Neuronal stem cell (in vitro differentiated cells): ENCODE results near the gene AHDC1.

Source experiments
- DNase-seq: peaks from one replicate; pipeline ENCODE4 v3.0.0-alpha.2; 2013; ENCODE audit warnings: low spot score
- H2AFZ ChIP-seq: one replicate; pipeline ENCODE4 v1.6.1; 2013; ENCODE audit warnings: mild to moderate bottlenecking, low read length, inconsistent platforms
- H2AK5ac ChIP-seq: 2 replicates; pipeline ENCODE4 v1.6.1; 2013; ENCODE audit warnings: low read depth, mild to moderate bottlenecking, inconsistent platforms, low read length, moderate library complexity, mixed read lengths
- H2BK120ac ChIP-seq: 2 replicates; pipeline ENCODE4 v1.6.1; 2013; ENCODE audit warnings: low read depth, mild to moderate bottlenecking, inconsistent platforms, low read length, moderate library complexity, mixed read lengths
- H2BK12ac ChIP-seq: one replicate; pipeline ENCODE4 v1.6.1; 2013; ENCODE audit warnings: low read length, inconsistent platforms
- H2BK15ac ChIP-seq: 2 replicates; pipeline ENCODE4 v1.6.1; 2013; ENCODE audit warnings: mild to moderate bottlenecking, low read length, inconsistent platforms, mixed read lengths
- H2BK5ac ChIP-seq: one replicate; pipeline ENCODE4 v1.6.1; 2013; ENCODE audit warnings: inconsistent platforms, mild to moderate bottlenecking, low read length, moderate library complexity
- H3K14ac ChIP-seq: one replicate; pipeline ENCODE4 v1.6.1; 2013; ENCODE audit warnings: low read length, inconsistent platforms
- H3K18ac ChIP-seq: 2 replicates; pipeline ENCODE4 v1.6.1; 2013; ENCODE audit warnings: low read length, inconsistent platforms
- H3K23ac ChIP-seq: 2 replicates; pipeline ENCODE4 v1.6.1; 2013; ENCODE audit warnings: low read depth, mild to moderate bottlenecking, mixed read lengths, low read length, inconsistent platforms; ENCODE audit not compliant: poor library complexity
- H3K27ac ChIP-seq: replicated peaks from 3 replicates; pipeline ENCODE4 v1.5.1; 2013; ENCODE audit warnings: low read length, inconsistent platforms
- H3K27me3 ChIP-seq, 3 experiments: 2 replicates each; pipeline ENCODE4 v1.6.1; 2013; ENCODE audit warnings: low read length in 3 of 3, mild to moderate bottlenecking in 2 of 3, inconsistent platforms in 1 of 3, low read depth in 1 of 3, mixed read lengths in 1 of 3, moderate library complexity in 1 of 3; ENCODE audit not compliant: control insufficient read depth in 3 of 3, insufficient read depth in 3 of 3
- H3K36me3 ChIP-seq, 2 donors: replicated peaks in 1 of 2; 2 replicates each; pipeline ENCODE4 v1.6.1; 2013; ENCODE audit warnings: low read length in 2 of 2; ENCODE audit not compliant: control insufficient read depth in 2 of 2, insufficient read depth in 2 of 2
- H3K4ac ChIP-seq: 2 replicates; pipeline ENCODE4 v1.6.1; 2013; ENCODE audit warnings: inconsistent platforms, mild to moderate bottlenecking, low read length, moderate library complexity
- H3K4me1 ChIP-seq, 2 donors: 1 replicate in 1 of 2; 2 replicates in 1 of 2; pipeline ENCODE4 v1.6.1; 2013; ENCODE audit warnings: low read length in 2 of 2, low read depth in 1 of 2; ENCODE audit not compliant: control insufficient read depth in 2 of 2, insufficient read depth in 1 of 2
- H3K4me2 ChIP-seq: one replicate; pipeline ENCODE4 v1.6.1; 2013; ENCODE audit warnings: mild to moderate bottlenecking, low read length, inconsistent platforms; ENCODE audit not compliant: insufficient read depth, poor library complexity, severe bottlenecking
- H3K4me3 ChIP-seq, 2 donors: 2 replicates each; pipeline ENCODE4 v1.5.1; 2013; ENCODE audit warnings: low read length in 2 of 2, mild to moderate bottlenecking in 2 of 2, inconsistent platforms in 1 of 2, moderate library complexity in 1 of 2
- H3K79me1 ChIP-seq: one replicate; pipeline ENCODE4 v1.6.1; 2013; ENCODE audit warnings: low read depth, mild to moderate bottlenecking, inconsistent platforms, low read length, moderate library complexity
- H3K9ac ChIP-seq: one replicate; pipeline ENCODE4 v1.6.1; 2013; ENCODE audit warnings: mild to moderate bottlenecking, low read depth, low read length, inconsistent platforms; ENCODE audit not compliant: poor library complexity
- H3K9me3 ChIP-seq, 2 donors: replicated peaks in 1 of 2; 2 replicates each; pipeline versions ENCODE3 to v1.6.1; 2013; ENCODE audit warnings: low read length in 2 of 2, mild to moderate bottlenecking in 2 of 2, inconsistent platforms in 1 of 2, low read depth in 1 of 2, mixed read lengths in 1 of 2, moderate library complexity in 1 of 2; ENCODE audit not compliant: control insufficient read depth in 2 of 2, insufficient read depth in 1 of 2
- H4K8ac ChIP-seq: one replicate; pipeline ENCODE4 v1.6.1; 2013; ENCODE audit warnings: low read depth, mild to moderate bottlenecking, inconsistent platforms, low read length, moderate library complexity
- H4K91ac ChIP-seq: one replicate; pipeline ENCODE4 v1.6.1; 2013; ENCODE audit warnings: low read length, low read depth, mild to moderate bottlenecking, inconsistent platforms; ENCODE audit not compliant: poor library complexity
- WGBS, 2 donors: extraction: QIAGEN DNeasy Blood & Tissue Kit; methylation state at CpG; one replicate each; pipeline ENCODE4 v1.1.7; 2013; ENCODE audit warnings: missing lambda C conversion rate in 2 of 2, mixed read lengths in 1 of 2; ENCODE audit not compliant: insufficient read length in 2 of 2, insufficient replicate concordance in 1 of 2; ENCODE audit errors: extremely low coverage in 2 of 2; 5-methylcytosine and 5-hydroxymethylcytosine counted together

AHDC1 gene

DNA sequence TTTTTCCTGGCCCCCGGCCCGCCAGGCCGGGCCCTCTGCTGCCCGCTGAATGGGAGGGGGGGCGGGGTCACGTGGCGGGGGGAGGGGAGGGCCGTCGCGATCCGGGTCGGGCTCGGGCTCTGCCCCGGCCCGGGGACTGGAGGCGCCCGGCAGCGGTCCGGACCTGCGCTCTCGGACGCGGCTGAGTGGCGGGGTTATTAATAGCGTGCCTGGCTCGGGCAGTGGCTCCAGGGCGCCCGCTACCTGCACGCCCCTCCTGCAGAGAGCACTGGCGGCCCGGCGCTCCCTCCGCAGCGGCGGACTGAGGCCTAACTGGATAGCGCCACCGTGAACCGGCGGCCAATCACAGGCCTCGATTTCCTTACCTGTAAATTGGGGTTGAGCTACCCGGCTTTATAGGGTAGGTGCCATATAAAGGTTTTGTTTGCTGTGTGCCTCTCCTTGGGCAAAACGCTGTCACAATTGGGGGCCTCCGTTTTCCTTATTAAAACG, 28.1 kb downstream of the AHDC1 start:
- no CpG with 5 or more reads among the region's 44 CpGs for WGBS, 2 donors
- H3K4me3 ChIP-seq: peak overlapping the region in 1 of 2 donors; percentile 67
- no peak for DNase-seq

DNA sequence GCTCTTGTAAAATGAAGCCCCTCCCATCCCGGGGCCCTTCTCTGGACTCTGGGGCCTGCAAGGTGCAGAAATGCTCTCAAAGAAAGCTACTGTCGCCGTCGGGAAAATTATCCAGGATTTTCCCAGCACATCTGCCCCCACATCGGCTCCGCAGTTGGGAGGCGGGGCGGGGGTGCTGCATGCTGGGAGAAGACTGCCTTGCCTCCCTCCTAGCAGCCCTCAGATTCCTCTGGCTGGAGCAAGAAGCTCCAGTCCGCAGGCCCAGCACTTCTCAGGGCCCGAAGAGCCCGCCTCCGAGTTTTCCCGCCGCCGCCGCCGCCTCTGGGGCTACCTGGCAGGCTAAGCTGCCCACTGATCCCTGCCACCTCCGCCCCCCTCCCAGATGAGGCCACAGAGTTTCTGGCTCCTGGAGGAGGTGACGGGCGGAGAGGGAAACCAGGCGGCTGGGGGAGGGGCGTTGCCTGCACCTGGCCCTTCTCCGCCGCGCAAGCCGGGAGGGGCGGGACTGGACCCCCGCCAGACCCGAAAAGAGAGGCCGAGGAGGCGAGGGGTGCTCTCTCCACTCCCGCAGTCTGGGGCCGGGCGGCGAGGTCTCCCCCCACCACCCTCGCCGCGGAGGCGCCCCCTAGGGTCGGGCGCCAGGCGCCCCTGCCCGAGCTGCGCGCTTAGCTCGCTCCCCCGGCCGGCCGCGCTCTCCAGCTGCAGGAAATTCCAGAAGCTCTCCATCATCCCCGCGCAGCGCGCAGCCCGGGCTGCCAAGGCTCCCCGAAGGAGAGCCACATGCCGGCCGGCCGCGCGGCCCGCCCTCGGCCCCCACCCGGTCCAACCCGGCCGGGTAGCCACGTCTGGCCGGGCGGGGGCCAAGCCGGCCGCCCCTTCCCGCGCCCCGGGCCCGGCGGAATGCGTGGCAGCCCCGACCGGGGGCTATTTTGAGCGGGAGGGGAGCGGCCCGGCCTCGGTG, 28.8 kb downstream of the AHDC1 start:
- Histone ChIP-seq H4K8ac (no peak overlapping the region), H3K4ac (peak overlapping the region; percentile 37), H2AK5ac (peak overlapping the region; percentile 91), H2BK5ac (peak overlapping the region; percentile 67), H2BK12ac (peak overlapping the region; percentile 4), H3K4me3 (peak overlapping the region in 1 of 2 donors; percentile 31), H2BK120ac (peak overlapping the region; percentile 2), H3K36me3 (no peaks in the 10 kb centered on the region), H3K23ac (no peak overlapping the region), H3K9me3 (no peaks in the 10 kb centered on the region), H3K4me2 (peak overlapping the region; percentile 70), H3K79me1 (peaks cover 9% of the 10 kb centered on the region), H4K91ac (peak overlapping the region; percentile 40), H3K14ac (no peak overlapping the region), H3K4me1 (peaks cover 52 to 66% of the 10 kb centered on the region in 2 donors), H3K27ac (peak overlapping the region; percentile 91), H2BK15ac (peak overlapping the region; percentile 0), H3K9ac (peak overlapping the region; percentile 61), H3K18ac (peak overlapping the region; percentile 89), H3K27me3 (no peaks in the 10 kb centered on the region), H2AFZ (no peak overlapping the region)
- no CpG with 5 or more reads among the region's 83 CpGs for WGBS, 2 donors
- DNase-seq: peak; percentile 77

More for the DNA sequence above, 28.1 kb downstream of the AHDC1 start:
- Histone ChIP-seq H3K18ac (no peak overlapping the region), H2BK15ac (no peak overlapping the region), H2BK12ac (no peak overlapping the region), H3K23ac (no peak overlapping the region), H3K14ac (no peak overlapping the region), H2BK120ac (no peak overlapping the region), H3K4ac (no peak overlapping the region), H3K4me1 (peaks cover 47 to 58% of the 10 kb centered on the region in 2 donors), H4K91ac (no peak overlapping the region), H4K8ac (no peak overlapping the region), H2AFZ (no peak overlapping the region), H3K79me1 (peaks cover 10% of the 10 kb centered on the region), H2BK5ac (no peak overlapping the region), H3K9ac (no peak overlapping the region), H3K27me3 (no peaks in the 10 kb centered on the region), H2AK5ac (no peak overlapping the region), H3K4me2 (peak overlapping the region; percentile 70), H3K9me3 (no peaks in the 10 kb centered on the region), H3K36me3 (peaks cover 0 to 3% of the 10 kb centered on the region in 2 donors), H3K27ac (peak overlapping the region; percentile 91)

- no peak overlapping the region for H3K4ac ChIP-seq
- no peak overlapping the region for H2BK12ac ChIP-seq
- no peaks in the 10 kb centered on the region for H3K27me3 ChIP-seq
- H2AFZ ChIP-seq: no peak overlapping the region
- no peak overlapping the region for H3K14ac ChIP-seq
- no peak overlapping the region for H3K23ac ChIP-seq
- peaks cover 8% of the 10 kb centered on the region for H3K79me1 ChIP-seq
- no peaks in the 10 kb centered on the region for H3K36me3 ChIP-seq
- WGBS, 2 donors: no CpG with 5 or more reads among the region's 8 CpGs
- H2BK120ac ChIP-seq: peak overlapping the region; percentile 2
- peak overlapping the region; percentile 40 for H4K91ac ChIP-seq
- H2AK5ac ChIP-seq: peak overlapping the region; percentile 91
- H3K27ac ChIP-seq: peak overlapping the region; percentile 93
- DNase-seq: no peak
- H3K4me1 ChIP-seq: peaks cover 60 to 75% of the 10 kb centered on the region in 2 donors
- peak overlapping the region; percentile 89 for H3K18ac ChIP-seq
- H4K8ac ChIP-seq: no peak overlapping the region
- H2BK15ac ChIP-seq: peak overlapping the region; percentile 0
- H3K9ac ChIP-seq: no peak overlapping the region
- H3K4me2 ChIP-seq: peak overlapping the region; percentile 38
- no peaks in the 10 kb centered on the region for H3K9me3 ChIP-seq
- H2BK5ac ChIP-seq: peak overlapping the region; percentile 67
- peak overlapping the region in 1 of 2 donors; percentile 15 for H3K4me3 ChIP-seq
These were observed 29.8 kb downstream of the AHDC1 start for GRCh38 chr1:27574001-27574781.
